HG03558 (cell line): ENCODE results near the gene C9orf85.

Source experiments
- ATAC-seq: cut with Tn5 transposase; IDR thresholded peaks from one replicate; pipeline ENCODE4 v1.9.1; 2021; ENCODE audit warnings: moderate number of reproducible peaks; ENCODE audit not compliant: unreplicated experiment; ENCODE audit errors: extremely low read depth

Gene C9orf85

DNA sequence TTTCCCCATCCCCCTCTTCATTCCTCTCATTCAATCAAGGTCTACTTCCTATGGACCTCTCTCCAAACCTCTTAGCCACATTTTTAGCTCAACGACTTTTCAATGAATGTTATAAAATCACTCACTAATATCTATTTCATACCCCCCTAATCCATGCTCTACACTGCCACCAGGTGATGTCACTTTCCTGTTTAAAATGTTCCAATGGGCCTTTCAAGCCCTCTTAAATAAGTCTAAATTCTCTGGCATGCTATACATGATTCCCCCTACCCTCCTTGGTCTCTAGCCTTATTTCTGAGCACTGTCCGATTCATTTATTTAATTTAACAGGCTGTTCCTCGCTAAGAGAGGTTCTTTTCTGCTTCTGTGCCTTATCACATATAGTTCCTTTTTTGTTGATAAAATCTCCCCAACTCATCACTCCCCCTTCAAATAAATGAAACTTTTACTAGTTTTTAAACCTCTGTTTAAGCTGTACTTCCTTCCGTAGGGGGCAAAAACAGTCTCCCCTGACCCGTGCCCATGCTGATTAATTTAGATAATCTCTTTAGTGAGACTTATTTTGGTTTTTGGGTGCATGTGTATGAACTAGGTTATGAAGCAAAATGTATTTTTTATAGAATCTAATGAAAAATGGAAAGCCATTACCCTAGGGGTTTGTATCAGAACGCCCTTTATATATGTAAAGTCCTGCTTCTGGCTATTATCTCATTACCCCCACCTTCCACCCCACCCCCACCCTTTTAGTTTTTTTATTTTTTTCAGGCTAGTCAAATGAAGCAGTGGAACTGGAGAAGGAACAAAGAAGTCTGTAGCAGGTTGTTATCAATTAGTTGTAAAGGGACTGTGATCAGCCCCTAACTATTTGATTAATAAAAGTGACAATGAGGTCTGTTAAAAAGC lies 9.5 kb upstream of the C9orf85 start:
- ATAC-seq, result no peak

DNA sequence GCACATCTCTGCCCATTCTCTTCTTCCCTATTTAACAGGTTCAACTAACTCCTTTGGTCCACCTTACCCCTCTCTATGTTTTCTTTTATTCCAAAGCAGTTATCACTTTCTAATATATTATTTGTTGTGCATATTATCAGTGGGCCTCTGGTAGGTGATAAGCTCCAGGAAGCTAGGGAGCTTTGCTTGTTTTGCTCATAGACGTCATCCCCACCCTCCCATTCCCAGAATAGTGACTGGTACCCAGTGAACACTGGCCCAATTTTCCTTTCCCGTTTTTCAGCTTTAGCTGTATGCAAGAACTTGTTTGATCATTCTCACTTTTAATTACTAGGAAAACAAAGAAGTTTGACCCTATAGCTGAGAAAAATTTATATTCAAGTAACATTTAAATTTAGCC lies 7.4 kb upstream of the C9orf85 start:
- ATAC-seq, result no peak

DNA sequence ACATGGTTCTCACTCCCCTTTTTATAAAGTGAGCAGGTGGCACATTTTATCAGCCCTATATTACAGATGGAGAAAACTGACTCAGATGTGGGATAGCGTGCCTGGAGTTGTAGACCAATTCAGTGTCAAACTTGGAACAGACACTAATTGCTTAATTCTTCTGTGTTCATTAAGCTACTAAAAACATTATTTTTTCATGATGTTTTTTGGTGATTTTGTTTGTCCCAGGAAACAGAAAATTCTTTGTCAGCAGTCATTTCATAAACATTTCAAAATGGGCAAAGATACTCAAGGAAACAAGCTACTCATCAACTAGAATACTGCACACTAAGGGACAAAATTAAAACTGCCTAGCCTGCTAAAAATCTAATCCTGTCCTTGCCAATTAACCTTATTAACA lies 2.6 kb upstream of the C9orf85 start:
- ATAC-seq, result no peak

DNA sequence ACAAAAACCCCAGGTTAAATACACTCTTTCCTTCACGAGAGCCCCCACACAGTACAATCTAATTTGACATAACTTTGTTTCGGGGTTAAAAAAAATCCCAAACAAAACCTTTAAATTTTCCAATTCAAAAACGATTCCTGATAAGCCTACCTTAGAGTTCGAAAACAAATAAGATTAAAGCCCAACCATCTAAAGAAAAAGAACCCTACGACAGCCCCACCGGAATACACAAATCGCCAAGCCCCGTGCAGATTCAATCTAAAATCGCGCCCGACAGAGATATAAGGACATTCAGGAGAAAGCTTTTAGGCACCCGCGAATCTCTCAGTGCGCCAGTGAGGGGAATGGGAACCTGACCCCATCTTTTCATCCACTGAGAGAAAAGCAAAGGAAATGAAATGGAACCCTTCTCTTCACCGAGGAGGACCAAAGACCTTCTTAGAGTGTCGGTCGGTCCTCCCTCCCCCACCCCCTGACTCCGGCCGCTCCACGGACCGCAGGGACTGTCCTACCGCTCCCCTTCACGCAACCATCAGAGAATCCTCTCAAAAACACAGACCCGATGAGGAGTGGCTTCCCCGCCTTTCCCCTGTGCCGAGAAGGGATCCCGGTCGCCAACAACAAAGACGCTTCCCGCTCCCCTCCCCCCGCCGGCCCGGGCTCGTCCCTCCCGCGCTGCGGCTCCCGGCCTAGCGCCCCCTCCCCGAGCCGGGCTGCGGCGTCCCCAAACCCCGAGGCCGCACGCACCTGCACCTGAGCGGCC lies 1.4 kb upstream of the C9orf85 start:
- ATAC-seq, result peak; percentile 2

DNA sequence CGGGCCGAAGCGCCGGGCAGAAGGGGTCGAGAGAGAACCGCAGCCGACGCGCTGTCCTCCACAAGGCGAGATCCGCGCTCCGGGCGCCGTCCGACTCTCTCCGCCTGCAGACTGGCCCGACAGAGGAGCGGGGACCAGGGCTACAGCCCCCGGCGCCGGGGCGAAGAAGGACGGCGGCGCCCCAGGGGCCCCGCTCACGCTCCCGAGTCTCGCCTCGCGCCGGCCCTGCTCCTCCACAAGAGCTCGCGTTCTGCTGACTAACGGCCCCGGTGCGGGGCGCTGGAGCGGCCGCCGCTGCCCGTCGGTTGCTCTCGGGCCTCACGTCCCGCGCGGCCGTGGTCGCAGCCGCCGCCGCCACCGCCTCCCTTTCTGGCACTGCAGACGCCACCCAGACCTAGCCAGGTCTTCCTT lies 784 bp upstream of the C9orf85 start:
- peak; percentile 2 for ATAC-seq

DNA sequence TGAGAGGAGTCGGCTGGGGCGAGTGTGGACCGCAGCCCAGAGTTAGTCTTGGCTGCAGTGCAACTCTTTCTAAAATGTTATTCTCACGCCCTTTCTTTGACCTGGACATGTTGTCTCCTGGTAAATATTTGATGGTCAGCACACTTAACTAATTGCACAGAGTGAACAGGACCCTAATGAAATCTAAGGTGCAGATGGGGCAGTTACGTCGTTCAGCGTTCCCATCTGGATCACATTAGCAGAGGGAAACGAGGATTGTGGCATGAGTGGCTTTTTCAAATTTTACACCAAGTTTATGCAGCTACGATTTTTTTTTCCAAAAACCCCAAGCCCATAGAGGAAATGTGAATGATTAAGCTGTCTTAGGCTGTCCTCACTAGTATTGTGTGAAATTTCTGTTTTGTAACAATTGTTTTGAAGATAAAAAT lies 483 bp downstream of the C9orf85 start:
- ATAC-seq, result no peak

DNA sequence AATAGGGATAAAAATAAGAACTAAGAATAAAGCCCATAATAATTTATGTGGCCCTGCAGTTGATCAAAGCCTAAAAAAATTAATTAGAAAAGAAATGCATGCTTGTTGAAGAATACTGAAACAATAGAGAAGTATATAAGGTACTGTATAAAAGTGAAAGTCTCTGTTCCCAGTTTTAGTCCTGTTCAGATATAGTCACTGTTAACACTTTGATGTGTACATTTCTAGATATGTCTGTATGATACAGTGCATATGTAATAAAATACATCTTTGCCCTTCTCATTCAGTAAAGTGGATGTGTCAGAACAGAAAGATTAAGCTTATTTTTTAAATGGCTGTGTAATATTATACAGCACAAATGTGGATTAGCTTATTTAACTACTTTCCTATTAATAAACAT lies 4.1 kb downstream of the C9orf85 start:
- no peak for ATAC-seq

DNA sequence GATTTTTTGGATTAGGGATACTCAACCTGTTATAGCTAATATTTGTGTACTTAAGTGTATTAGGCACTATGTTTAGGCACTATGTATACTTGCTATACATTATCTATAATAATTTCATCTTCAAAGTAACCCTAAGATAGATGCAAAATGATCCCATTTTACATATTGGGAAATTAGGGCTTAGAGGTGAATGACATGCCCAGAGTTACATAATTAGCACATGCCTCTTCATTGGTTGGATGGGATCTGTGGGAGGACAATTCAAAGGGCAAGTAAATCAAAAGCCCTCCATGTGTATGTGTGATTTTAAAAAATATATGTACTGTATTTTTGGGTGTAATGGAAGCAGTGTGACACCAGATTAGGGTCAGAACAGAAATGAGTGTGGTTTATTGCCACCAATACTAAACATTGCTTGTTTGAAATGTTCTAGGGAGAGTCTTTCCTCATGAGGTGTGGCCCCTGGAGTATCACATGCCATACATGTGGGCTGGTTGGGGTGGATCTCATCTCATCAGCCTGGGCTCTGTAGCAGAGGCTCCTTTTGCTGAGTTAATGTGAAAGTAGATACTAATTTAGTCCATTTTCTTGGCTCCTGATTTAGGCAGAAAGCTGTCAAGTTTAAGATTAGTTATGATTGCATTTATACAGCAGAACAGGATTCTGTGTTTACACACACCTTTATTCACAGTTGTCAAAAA lies 5.5 kb downstream of the C9orf85 start:
- no peak for ATAC-seq

DNA sequence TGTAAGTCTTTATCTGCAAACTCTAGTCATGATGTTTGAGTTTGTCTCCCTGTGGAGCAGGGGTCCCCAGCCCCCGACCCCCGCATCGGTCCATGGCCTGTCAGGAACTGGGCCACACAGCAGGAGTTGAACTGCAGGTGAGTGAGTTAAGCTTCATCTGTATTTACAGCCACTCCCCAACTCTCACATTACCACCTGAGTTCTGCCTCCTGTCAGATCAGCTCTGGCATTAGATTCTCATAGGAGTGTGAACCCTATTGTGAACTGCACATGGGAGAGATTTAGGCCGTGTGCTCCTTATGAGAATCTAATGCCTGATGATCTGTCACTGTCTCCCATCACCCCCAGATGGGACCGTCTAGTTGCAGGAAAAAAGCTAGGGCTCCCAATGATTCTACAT lies 7.0 kb downstream of the C9orf85 start:
- ATAC-seq, result no peak

DNA sequence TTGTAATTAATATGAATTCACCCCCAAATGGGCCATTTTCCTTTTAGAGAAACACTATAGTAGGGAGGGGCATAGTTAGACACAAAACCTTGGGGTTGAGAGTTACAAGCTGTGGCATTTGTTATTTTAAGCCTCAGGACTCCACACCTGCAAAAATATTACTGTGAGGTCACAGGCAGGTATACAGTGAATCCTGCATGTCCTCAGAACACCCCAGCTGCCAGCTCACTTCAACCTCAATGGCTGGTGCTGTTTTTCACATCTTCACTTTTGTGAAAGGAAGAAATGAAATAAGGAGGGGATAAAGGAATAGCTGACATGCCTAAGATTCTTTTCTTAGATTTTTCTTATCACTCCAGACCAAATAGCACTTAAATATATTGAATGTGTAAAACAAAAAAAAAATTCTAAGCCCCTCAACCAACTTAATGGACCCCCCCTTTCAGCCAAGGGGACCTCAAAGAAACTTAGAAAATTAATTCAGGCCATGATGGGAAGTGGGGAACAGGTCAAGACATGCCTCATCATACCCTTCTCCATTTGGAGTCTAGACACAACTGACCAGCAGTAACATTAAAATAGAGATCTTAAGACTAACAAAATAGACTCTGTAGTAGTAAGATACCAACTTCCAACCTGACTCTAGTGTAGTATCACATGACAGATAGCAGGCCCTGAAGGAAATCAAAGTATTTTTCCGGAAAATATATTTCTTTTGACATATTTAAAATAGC lies 9.2 kb downstream of the C9orf85 start:
- ATAC-seq, result no peak

DNA sequence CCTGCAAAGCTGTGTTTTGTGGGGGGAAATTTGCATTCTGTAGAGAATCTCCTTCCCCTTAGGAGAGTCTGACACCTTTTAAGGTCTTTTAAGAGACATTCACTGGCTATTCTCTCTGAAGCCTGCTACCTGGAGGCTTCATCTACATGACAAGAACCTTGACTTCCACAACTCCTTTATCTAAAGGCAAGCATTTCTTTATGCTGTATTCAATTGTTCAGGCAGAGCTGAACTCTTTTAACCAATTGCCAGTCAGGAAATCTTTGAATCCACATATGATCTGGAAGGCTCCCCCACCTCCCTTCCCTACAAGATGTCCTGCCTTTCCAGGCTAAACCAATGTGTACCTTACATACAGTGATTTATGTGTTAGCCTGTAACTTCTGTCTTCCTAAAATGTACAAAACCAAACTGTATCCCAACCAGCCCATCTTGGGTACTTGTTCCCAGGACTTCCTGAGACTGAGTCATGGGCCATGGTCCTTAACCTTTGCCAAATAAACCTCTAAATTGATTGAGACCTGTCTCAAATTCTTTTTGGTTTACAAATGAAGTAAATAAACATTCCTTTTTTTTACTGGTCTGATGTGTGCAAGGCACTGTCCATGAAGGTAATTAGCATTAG lies 9.9 kb downstream of the C9orf85 start:
- ATAC-seq, result no peak

DNA sequence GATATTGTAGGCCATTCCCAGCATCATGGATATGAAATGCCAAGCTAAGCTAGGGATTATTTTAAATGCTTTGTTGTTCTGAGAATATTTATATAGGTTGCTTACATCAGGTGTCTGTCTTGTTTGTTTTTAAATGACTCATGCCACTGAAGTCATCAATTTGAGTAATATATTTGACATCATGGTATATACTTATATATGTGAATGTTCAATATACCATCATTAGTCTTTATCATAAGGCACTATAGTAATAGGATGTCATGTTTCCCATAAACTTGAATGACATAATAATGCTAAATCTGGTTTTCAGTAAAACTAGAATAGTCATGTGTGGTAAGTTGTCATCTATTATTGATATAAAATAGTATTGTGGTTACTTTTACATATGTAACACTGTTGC lies 13.1 kb downstream of the C9orf85 start:
- no peak for ATAC-seq

DNA sequence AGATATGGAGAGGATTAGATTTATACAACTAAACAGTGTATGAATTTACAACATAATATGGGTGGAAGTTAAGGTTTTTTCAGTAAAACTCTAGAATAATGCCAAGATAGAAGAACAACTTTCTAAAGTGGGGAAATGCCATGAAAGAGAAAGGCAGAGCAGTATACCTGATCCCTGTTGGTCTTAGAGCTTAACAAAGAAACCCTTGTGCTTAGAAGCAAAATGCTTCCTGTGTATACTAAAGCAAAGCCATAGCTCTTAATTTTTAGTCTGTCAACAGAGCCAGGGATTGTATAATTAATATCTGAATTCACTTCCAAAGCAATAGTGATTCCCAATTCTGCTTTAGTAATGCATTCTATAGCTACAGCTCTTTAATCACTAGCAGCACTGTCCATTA lies 14.4 kb downstream of the C9orf85 start:
- no peak for ATAC-seq

DNA sequence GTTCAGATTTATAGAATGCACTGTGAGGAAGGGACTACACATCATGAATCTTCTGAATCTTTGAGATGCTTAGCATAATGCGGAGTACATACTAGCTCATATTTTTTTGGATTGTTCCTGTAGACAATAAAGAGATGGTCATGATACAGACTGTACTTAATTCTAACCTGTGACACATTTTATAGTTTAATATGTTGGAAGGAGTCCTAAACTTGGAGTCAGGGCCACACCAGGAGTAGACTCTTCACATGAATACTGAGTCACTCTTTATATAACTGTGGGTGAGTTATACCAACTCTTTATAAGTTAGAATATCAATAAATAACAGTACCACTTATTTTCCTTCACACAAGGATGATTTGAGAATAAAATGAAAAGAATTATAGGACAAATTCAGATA lies 16.9 kb downstream of the C9orf85 start:
- no peak for ATAC-seq

DNA sequence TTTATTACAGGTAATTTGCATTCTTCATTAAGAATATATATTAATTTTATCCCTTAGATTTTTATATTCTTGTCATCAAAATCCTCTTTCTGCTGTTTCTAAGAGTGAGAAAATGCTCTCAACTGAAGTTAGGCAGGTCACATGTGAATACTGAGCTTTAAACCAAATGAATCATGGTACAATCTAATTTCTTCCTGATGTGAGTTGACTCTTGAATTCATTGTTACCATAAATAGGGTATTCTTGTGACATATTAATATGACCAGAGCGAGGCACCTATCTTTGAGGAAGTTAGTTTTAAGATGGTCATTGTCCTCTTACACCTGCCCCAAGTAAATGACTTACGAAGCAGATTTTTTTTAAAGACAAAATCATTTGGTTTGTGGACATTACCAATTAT lies 17.4 kb downstream of the C9orf85 start:
- ATAC-seq, result no peak

DNA sequence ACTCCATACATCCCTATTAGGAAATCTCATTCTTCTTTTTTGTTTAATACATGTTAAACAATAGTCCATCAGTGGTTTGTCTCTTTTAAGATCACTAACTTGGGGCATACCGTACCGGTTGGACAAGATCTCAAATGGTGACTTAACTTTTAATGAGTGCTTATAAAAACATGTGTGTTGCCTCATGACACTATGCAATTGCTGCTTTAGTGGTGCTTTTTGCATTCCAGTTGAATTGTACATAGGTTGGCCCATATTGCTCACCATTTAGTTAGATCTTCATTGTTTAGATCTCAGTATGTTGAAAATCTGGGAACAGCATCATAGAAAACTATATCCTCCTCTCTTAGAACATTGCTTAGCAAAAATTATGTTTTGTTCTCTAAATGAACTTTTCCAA lies 17.8 kb downstream of the C9orf85 start:
- no peak for ATAC-seq

DNA sequence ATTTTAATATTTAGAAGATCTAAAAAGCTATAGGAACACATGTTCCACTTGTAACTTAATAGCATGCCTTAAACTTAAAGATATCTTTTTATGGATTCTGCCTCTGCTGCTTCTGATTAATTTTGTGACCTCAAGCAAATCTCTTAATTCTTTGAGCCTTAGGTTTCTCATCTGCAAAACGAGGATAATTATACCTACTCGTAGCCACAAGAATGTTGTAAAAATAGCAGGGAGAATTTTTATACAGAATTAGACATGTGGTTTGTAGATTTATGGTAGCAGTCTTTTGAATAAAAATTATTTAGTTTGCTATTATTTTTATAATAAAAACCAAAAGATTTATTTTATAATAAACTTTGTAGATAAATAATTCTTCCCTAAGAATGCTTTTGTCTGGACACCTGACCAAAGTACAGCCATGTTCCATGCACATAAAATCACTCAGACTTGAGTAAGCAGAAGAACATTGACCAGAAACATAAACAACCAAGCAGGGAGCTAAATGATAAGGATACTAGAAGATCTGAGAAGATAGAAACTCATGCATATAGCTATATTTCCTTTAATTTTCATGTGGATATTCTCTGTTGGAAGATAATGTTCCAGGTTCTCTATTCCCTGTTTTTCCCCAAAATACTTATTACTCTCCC lies 18.5 kb downstream of the C9orf85 start:
- ATAC-seq, result no peak

DNA sequence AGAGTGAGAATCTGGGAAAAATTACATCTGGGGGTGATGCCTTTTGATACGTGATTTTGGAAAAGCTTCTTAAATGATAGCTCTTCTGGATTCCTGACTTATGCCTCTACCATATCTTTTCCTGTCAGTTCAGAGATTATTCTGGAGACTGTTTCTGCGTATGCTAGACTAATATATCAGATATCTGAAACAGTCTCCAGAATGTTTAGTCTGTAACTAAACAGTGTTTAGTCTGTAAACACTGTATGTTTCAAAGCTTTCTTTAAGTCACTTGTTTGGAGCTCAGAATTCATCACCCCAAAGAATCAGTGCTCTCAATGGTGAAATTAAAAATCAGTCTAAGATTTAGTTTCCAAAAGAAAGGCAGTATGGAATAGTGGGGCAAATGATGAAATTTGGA lies 19.7 kb downstream of the C9orf85 start:
- ATAC-seq, result no peak

DNA sequence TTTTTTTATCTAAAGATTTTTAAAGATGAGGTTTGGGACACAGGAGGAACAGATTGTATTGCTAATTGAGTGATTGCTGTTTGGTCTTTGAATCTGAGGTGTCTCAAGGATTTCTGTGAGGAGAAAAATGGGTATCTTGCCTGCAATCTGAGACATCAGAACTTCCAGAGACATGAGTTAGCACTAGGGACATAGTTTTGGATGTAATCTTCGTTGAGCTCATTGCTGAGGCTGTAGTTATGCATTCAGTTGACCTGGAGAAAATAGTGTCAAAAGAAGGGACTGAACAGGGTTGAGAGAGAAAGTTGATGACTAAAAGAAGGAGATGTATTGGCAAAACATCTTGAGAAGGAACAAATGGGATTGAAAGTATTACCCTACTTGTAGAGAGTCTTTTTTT lies 24.6 kb downstream of the C9orf85 start:
- no peak for ATAC-seq
